CD4-positive, alpha-beta T cell treated with Interleukin-6 for 4 hours (primary cell): ENCODE results near the gene RNF11.

Experiments
- DNase-seq: peaks from one replicate; pipeline ENCODE4 v3.0.0-alpha.2; 2020; ENCODE audit warnings: mixed read lengths

Gene RNF11

DNA sequence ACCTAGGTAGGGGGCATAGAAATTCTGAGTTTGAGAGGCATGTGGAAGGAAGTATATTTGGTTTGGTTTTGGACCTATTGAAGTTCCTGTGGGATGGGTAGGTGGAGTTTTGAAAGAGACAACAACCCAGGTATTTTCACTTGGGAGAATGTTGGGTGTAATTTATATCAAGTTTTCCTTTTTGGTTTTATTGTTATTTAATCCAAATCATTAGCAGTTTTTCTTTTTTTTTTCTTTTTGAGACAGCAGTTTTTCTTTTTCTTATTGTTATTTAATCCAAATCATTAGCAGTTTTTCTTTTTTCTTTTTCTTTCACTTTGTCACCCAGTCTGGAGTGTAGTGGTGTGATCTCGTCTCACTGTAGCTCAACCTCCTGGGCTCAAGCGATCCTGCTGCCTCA lies 30.1 kb downstream of the RNF11 start:
- DNase-seq, result no peak

DNA sequence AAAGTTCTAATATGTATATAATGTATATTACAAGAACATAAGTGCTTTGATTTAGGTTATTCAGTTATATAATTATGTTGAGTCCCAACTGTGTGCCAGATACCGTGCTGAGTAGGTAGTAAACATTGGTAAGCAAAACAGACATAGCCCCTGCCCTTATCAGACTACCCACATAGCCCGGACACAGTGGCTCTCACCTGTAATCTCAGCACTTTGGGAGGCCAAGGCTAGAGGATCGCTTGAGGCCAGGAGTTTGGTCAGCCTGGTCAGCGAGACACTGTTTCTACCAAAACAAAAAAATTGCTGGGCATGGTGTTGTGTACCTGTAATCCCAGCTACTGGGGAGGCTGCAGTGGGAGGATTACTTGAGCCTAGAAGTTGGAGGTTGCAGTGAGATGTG lies 30.7 kb downstream of the RNF11 start:
- DNase-seq, result no peak

- DNase-seq, result no peak
Observed at GRCh38 chr1:51268634-51269033, 32.6 kb downstream of the RNF11 start.

GRCh38 chr1:51270751-51271150 lies 34.7 kb downstream of the RNF11 start:
- DNase-seq, result no peak

- no peak for DNase-seq
Observed at GRCh38 chr1:51272916-51273315, 36.8 kb downstream of the RNF11 start.

DNA sequence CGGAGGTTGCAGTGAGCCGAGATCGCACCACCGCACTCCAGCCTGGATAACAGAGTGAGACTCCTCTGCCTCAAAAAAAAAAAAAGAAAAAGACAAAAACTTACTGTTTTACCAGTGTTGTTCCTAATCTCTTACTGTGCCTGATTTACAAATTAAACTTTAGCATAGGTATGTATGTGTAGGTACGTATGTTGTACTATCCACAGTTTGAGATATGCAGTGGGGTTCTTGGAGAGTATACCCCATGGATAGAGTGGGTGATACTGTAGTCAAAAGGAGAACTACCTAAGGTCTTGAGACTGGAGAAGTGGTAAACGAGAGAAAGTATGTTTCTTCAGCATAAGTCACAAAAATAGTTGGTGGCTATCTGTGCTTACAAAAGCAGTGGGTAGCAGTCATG lies 38.6 kb downstream of the RNF11 start:
- DNase-seq, result no peak

DNA sequence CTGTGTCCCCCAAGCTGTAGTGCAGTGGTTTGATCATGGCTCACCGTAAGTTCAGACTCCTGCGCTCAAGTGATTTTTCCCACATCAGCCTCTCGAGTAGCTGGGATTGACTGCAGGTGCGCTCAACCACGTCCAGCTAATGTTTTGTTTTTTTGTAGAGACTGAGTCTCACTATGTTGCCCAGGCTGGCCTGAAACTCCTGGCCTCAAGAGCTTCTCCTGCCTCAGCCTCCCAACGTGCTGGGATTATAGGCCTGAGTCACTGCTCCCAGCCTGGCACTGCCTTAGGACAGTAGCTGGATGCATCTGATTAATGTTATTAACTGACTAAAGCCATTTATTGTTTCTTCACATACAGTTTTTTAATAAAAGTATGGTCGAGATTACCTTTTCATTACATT lies 40.2 kb downstream of the RNF11 start:
- no peak for DNase-seq

GRCh38 chr1:51280321-51280978 lies 44.4 kb downstream of the RNF11 start:
- no peak for DNase-seq

- DNase-seq, result no peak
Observed at GRCh38 chr1:51281807-51282206, 45.7 kb downstream of the RNF11 start.

DNA sequence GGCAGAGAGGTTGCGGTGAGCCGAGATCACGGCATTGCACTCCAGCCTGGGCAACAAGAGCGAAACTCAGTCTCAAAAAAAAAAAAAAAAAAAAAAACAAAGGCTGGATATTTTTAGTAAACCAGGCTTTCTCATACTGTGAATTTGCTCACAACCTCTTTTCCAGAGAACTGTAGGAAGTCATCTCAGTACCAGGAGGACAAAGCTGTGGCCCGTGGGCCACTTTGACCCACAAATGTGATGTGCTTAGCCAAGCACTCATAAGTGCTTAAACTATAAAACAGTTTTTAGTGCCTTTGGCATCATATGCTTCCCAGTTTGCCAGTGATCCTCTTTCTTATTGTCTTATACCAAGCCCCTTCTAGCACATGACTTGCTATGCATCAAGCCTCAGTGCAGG lies 46.5 kb downstream of the RNF11 start:
- no peak for DNase-seq

- DNase-seq, result no peak
Observed at GRCh38 chr1:51283979-51284378, 47.9 kb downstream of the RNF11 start.

DNA sequence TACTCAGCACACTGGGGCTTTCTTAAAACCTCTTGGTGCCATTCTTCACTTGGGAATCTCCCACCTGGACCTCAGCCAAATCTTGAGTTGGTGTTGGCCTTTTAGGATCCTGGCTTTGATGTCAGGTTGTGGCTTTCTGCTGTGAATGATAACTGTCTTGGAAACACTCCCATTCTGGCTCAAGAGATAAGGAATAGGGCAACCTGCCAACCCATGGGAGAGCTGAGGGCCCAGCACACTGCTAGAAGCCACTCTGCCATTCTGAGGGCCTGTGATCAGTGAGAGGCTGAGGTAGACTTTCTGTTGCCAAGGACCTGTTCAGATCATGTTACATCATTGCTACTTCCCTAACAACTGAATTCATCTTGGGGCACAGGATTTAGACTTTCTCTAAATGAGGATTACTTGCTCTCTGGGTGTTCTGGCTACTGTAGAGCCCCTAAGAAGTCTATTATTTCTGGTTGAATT lies 48.4 kb downstream of the RNF11 start:
- no peak for DNase-seq

DNA sequence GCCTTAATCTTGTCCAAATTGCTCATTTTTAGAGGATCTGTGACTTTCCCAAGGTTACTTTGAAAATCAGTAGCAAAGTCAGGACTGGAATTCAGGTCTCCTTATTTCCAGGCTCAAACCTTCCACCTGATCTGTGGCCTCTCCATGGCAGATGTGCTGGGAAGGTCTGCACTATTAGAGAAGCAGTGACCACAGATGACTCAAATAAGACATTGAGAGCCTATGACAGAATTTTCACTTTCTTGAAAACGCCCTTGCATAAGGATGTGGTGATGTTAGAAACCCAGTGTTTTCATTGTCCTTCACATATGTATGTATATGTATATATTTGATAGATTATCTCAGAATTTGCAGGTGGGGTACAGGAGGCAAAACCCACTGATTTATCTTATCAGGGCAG lies 49.0 kb downstream of the RNF11 start:
- no peak for DNase-seq

DNA sequence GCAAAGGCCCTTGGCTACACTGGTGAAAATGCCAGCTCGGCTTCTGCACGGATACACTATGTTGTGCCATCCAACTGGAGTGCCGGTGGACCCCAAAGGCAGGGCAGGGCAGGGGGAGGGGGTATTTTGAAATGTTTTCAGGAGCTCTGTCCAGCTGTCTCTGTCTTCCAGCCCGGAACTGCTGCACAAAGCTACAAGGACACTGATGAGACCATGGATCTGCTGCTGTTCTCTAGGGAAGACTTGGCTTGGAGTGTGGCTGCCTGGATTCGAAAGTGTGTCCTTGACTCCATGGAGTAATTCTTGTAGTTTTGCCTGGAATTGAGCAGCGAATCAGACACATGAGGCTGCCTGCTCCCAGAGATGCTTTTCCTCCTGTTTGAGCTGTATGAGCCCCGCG lies 51.9 kb downstream of the RNF11 start:
- no peak for DNase-seq

DNA sequence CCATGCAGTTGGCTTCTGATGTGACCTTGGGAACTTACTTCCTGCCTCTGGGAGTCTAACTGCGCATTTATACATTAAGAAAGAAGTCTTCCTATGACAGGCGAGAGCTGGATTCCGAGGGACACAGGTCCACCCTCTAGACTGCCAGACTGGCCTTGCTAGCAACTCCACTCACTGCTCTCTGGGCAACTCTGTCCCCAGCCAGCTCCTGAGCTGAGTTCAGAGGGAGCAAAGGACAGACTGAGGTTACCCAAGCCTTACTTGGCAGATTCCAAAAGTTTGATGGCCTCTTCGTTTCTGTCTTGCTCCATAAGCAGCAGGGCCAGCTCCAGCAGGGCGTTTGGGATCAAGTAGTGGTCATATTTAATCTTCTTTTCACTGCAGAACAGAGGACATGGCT lies 52.5 kb downstream of the RNF11 start:
- no peak for DNase-seq

DNA sequence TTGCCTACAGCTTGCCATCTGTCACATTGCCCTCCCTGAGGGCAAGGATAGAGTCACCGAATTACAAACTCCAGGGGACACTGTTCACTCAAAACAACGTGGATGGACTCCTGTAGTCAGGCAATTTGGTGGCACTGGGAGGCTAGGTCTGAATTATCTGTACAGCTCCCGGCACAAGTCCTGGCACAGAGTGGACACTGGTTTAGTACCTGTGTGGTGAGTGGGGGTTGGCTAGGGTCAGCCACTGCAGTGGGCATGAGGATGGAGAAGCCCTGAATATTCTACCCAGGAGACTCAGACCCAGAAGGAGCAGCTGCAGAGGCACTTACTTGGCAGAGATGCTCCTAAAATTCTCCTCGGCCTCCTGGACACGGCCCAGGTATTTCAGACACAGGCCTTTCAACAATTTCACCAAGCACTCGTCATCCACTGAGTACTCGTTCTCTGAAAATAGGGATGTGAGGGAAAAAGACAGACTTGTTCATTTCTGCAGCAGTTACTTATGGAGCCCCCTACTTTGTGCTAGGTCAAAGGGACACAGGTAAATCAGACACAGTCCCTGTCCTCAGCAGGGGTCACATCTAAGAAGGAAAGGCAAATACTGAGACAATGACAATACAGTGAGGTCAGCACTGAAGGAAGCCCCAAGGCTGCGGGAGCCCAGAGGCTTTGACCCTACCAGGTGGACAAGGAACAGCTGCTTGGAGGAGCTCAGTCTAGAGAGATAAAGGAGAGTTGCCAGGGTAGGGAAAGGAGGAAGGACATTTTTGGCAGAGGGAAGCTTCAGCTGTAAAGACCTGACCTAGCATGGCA lies 53.8 kb downstream of the RNF11 start:
- no peak for DNase-seq

- DNase-seq, result no peak
Observed at GRCh38 chr1:51290489-51290847, 54.4 kb downstream of the RNF11 start.

DNA sequence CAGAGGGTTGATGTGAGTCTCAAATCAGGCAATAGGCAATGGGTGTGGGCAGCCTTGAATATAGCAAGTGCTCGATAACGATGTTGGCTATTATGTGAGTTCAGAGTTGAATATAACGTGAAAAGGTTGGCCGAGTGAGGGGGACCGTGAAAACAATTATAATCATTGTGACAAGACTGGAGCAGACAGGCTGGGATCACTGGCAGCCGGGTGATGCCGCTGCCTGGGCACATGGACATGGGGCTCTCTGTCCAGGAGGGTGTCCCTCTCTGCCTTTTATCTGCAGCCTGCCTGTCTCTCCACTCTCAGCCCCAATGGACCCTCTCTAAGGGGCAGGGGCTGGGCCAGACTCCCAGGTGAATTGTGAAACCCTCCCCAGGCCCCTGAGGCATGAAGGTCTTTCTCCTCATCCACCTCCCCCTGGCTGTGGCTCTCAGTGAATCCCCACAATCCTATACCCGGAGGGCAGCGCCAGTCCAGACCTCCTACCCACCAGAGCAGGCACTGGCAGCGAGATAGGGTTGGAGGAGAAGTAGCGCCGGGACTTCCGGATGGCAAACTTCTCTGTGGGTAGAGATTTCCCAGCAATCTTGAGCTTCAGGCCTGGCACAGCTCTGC lies 57.9 kb downstream of the RNF11 start:
- DNase-seq, result no peak

GRCh38 chr1:51294566-51295184 lies 58.6 kb downstream of the RNF11 start:
- DNase-seq, result no peak

GRCh38 chr1:51295926-51296325 lies 59.9 kb downstream of the RNF11 start:
- no peak for DNase-seq

GRCh38 chr1:51296383-51297357 lies 60.6 kb downstream of the RNF11 start:
- DNase-seq, result peak; percentile 72
